ENCODE results near the gene INPP4B.
"Not testable (repeated sequence)": the region's sequence is repeated elsewhere in the genome, so short reads cannot be mapped to it uniquely, and the experiment has no call there.

Gene INPP4B

GRCh38 chr4:142645475-142646108, 200.5 kb downstream of the INPP4B start:
- peak; percentile 94 for ATAC-seq (ENCODE audit: insufficient read depth, low read depth)
- Histone ChIP-seq H3K27me3 (ENCODE audit: insufficient read depth, low read length, poor library complexity) (no peaks in the 10 kb centered on the region), H3K4me1 (ENCODE audit: insufficient read depth, low read length) (peaks cover 33% of the 10 kb centered on the region), H3K4me2 (ENCODE audit: insufficient read depth, low read length) (peak overlapping the region; percentile 9; the same call in 1 of the 2 replicates), H4K20me1 (ENCODE audit: insufficient read depth, low read length) (no peaks in the 10 kb centered on the region), H3K4me3 (ENCODE audit: low read depth in 1 of 2, low read length in 2 of 2) (no peak overlapping the region), H3K9me3 (ENCODE audit: insufficient read depth, low read length, severe bottlenecking) (peaks cover 15% of the 10 kb centered on the region), H3K36me3 (ENCODE audit: insufficient read depth, low read length) (peaks cover 13% of the 10 kb centered on the region; the same call in 1 of the 2 replicates), H2AFZ (ENCODE audit: low read depth, low read length) (0 out of 2 replicates have a peak overlapping the region, but pooled peaks have one; percentile 15), H3K9ac (ENCODE audit: low read depth, low read length) (peak overlapping the region; percentile 33; the same call in 1 of the 2 replicates), H3K27ac (ENCODE audit: low read length) (peak overlapping the region; percentile 87), H3K79me2 (ENCODE audit: insufficient read depth, low read length) (no peaks in the 10 kb centered on the region)
- TF ChIP-seq, protein P1, sequence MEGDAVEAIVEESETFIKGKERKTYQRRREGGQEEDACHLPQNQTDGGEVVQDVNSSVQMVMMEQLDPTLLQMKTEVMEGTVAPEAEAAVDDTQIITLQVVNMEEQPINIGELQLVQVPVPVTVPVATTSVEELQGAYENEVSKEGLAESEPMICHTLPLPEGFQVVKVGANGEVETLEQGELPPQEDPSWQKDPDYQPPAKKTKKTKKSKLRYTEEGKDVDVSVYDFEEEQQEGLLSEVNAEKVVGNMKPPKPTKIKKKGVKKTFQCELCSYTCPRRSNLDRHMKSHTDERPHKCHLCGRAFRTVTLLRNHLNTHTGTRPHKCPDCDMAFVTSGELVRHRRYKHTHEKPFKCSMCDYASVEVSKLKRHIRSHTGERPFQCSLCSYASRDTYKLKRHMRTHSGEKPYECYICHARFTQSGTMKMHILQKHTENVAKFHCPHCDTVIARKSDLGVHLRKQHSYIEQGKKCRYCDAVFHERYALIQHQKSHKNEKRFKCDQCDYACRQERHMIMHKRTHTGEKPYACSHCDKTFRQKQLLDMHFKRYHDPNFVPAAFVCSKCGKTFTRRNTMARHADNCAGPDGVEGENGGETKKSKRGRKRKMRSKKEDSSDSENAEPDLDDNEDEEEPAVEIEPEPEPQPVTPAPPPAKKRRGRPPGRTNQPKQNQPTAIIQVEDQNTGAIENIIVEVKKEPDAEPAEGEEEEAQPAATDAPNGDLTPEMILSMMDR (IDR thresholded peaks at IDR 0.05; ENCODE audit: borderline replicate concordance, extremely low read depth, low read length, poor library complexity, severe bottlenecking), result no peak
- DNase-seq, result peak; percentile 73

GRCh38 chr4:142644628-142645027, 201.5 kb downstream of the INPP4B start:
- Histone ChIP-seq H3K4me1 (ENCODE audit: insufficient read depth, low read length) (peaks cover 33% of the 10 kb centered on the region), H3K36me3 (ENCODE audit: insufficient read depth, low read length) (peaks cover 13% of the 10 kb centered on the region; the same call in 1 of the 2 replicates), H3K27ac (ENCODE audit: low read length) (peak overlapping the region; percentile 87), H3K9me3 (ENCODE audit: insufficient read depth, low read length, severe bottlenecking) (peaks cover 11% of the 10 kb centered on the region), H3K9ac (ENCODE audit: low read depth, low read length) (peak overlapping the region; percentile 13; the same call in 1 of the 2 replicates)
- not testable (repeated sequence) for ATAC-seq (ENCODE audit: insufficient read depth, low read depth); H3K4me2 ChIP-seq (ENCODE audit: insufficient read depth, low read length); H3K79me2 ChIP-seq (ENCODE audit: insufficient read depth, low read length); H3K27me3 ChIP-seq (ENCODE audit: insufficient read depth, low read length, poor library complexity); H3K4me3 ChIP-seq (ENCODE audit: low read depth in 1 of 2, low read length in 2 of 2); DNase-seq; H2AFZ ChIP-seq (ENCODE audit: low read depth, low read length); H4K20me1 ChIP-seq (ENCODE audit: insufficient read depth, low read length)

DNA sequence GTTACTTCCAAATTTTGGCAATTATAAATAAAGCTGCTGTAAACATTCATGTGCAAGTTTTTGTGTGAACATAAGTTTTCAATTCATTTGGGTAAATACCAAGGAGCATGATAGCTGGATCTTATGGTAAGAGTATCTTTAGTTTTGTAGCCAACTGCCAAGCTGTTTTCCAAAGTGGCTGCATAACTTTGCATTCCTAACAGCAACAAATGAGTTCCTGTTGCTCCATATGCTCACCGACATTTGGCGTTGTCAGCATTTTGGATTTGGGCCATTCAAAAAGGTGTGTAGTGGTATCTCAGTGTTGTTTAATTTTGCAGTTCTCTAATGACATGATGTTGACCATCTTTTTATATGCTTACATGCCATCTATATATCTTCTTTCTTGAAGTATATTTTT, 208.5 kb downstream of the INPP4B start:
- Histone ChIP-seq H3K27me3 (ENCODE audit: insufficient read depth, low read length, poor library complexity) (no peaks in the 10 kb centered on the region), H3K79me2 (ENCODE audit: insufficient read depth, low read length) (no peaks in the 10 kb centered on the region), H3K4me3 (ENCODE audit: low read depth in 1 of 2, low read length in 2 of 2) (no peak overlapping the region), H3K4me2 (ENCODE audit: insufficient read depth, low read length) (no peak overlapping the region), H3K9me3 (ENCODE audit: insufficient read depth, low read length, severe bottlenecking) (no peaks in the 10 kb centered on the region), H3K27ac (ENCODE audit: low read length) (no peak overlapping the region), H4K20me1 (ENCODE audit: insufficient read depth, low read length) (no peaks in the 10 kb centered on the region), H3K9ac (ENCODE audit: low read depth, low read length) (no peak overlapping the region), H2AFZ (ENCODE audit: low read depth, low read length) (no peak overlapping the region), H3K4me1 (ENCODE audit: insufficient read depth, low read length) (no peaks in the 10 kb centered on the region), H3K36me3 (ENCODE audit: insufficient read depth, low read length) (no peaks in the 10 kb centered on the region)
- TF ChIP-seq, protein P1 (IDR thresholded peaks at IDR 0.05; ENCODE audit: borderline replicate concordance, extremely low read depth, low read length, poor library complexity, severe bottlenecking), result no peak
- TF ChIP-seq EZH2 (IDR thresholded peaks at IDR 0.05; ENCODE audit: borderline replicate concordance, low read depth, low read length, severe bottlenecking), result no peak
- ATAC-seq (ENCODE audit: insufficient read depth, low read depth) (no peak), DNase-seq (no peak)

DNA sequence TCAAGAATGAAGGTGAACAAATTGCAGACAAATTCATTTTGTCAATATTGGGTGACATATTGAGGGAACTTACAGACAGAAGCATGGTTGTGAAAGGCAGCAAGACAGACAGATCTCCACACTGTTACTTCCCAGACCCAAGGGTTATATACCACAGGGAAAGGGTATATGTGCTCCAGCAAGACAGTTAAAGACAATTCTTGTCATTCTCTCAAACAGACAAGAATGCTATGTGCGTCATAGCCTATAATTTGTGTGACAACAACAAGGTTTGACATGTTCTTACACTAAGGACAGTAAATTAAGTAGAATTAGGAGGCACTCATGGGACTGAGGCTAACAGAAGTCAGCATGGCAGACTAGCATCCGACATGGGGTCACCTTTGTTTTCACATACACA, 214.3 kb downstream of the INPP4B start:
- Histone ChIP-seq H3K4me3 (ENCODE audit: low read depth in 1 of 2, low read length in 2 of 2) (no peak overlapping the region), H4K20me1 (ENCODE audit: insufficient read depth, low read length) (no peaks in the 10 kb centered on the region), H3K9me3 (ENCODE audit: insufficient read depth, low read length, severe bottlenecking) (no peaks in the 10 kb centered on the region), H3K4me2 (ENCODE audit: insufficient read depth, low read length) (no peak overlapping the region), H3K36me3 (ENCODE audit: insufficient read depth, low read length) (no peaks in the 10 kb centered on the region), H3K9ac (ENCODE audit: low read depth, low read length) (no peak overlapping the region), H3K27me3 (ENCODE audit: insufficient read depth, low read length, poor library complexity) (no peaks in the 10 kb centered on the region), H2AFZ (ENCODE audit: low read depth, low read length) (no peak overlapping the region; the same call in 1 of the 2 replicates), H3K79me2 (ENCODE audit: insufficient read depth, low read length) (no peaks in the 10 kb centered on the region), H3K27ac (ENCODE audit: low read length) (no peak overlapping the region), H3K4me1 (ENCODE audit: insufficient read depth, low read length) (no peaks in the 10 kb centered on the region)
- no peak for DNase-seq
- TF ChIP-seq EZH2 (IDR thresholded peaks at IDR 0.05; ENCODE audit: borderline replicate concordance, low read depth, low read length, severe bottlenecking), result no peak
- TF ChIP-seq, protein P1 (IDR thresholded peaks at IDR 0.05; ENCODE audit: borderline replicate concordance, extremely low read depth, low read length, poor library complexity, severe bottlenecking), result no peak
- ATAC-seq (ENCODE audit: insufficient read depth, low read depth), result no peak

All from DND-41 (cell line).